Endodermal cell (in vitro differentiated cells): Measurements from ENCODE around the gene GAB2. TPM values are rescaled to one million over a fixed set of nuclear protein-coding genes. Genes with fewer than 3 reads are reported as not detected.

ENCODE experiments used
- DNase-seq: peaks from one replicate; pipeline ENCODE4 v3.0.0-alpha.2; 2017
- H3K27ac ChIP-seq: 2 replicates; pipeline ENCODE4 v1.5.1; 2013; ENCODE audit warnings: mild to moderate bottlenecking, low read depth, low read length, moderate library complexity
- H3K27me3 ChIP-seq: 2 replicates; pipeline ENCODE4 v1.6.1; 2013; ENCODE audit warnings: mild to moderate bottlenecking, low read length, moderate library complexity; ENCODE audit not compliant: insufficient read depth, control insufficient read depth, poor library complexity, severe bottlenecking
- H3K36me3 ChIP-seq: 2 replicates; pipeline ENCODE4 v1.7.0; 2013; ENCODE audit warnings: mild to moderate bottlenecking, low read length, moderate library complexity; ENCODE audit not compliant: control insufficient read depth, insufficient read depth
- H3K4me1 ChIP-seq: one replicate; pipeline ENCODE4 v1.7.0; 2013; ENCODE audit warnings: low read length; ENCODE audit not compliant: control insufficient read depth, insufficient read depth
- H3K4me3 ChIP-seq: 2 replicates; pipeline ENCODE4 v1.5.1; 2013; ENCODE audit warnings: mild to moderate bottlenecking, low read length, moderate library complexity
- H3K9ac ChIP-seq: 2 replicates; pipeline ENCODE4 v1.6.1; 2013; ENCODE audit warnings: mild to moderate bottlenecking, low read length, moderate library complexity; ENCODE audit not compliant: poor library complexity, severe bottlenecking; ENCODE audit errors: extremely low read depth
- H3K9me3 ChIP-seq: 2 replicates; pipeline ENCODE4 v1.6.1; 2013; ENCODE audit warnings: mild to moderate bottlenecking, low read length, moderate library complexity; ENCODE audit not compliant: control insufficient read depth
- H3K27ac Mint-ChIP-seq: 2 replicates; pipeline ENCODE4 v1.8.0; 2020; ENCODE audit warnings: mixed read lengths
- H3K27me3 Mint-ChIP-seq: 2 replicates; pipeline ENCODE4 v1.8.0; 2021; ENCODE audit warnings: mild to moderate bottlenecking, mixed read lengths; ENCODE audit not compliant: insufficient read depth
- H3K36me3 Mint-ChIP-seq: 2 replicates; pipeline ENCODE4 v1.8.0; 2020; ENCODE audit warnings: low read depth, mixed read lengths
- H3K4me1 Mint-ChIP-seq: 2 replicates; pipeline ENCODE4 v1.8.0; 2020; ENCODE audit warnings: mixed read lengths
- H3K4me3 Mint-ChIP-seq: 2 replicates; pipeline ENCODE4 v1.8.0; 2020; ENCODE audit warnings: mild to moderate bottlenecking, moderate library complexity, mixed read lengths
- H3K9me3 Mint-ChIP-seq: 2 replicates; pipeline ENCODE4 v1.8.0; 2020; ENCODE audit warnings: mild to moderate bottlenecking, mixed read lengths
- WGBS, 2 experiments: methylation state at CpG; one replicate each; pipeline versions ENCODE4 v1.1.5 to v1.1.7; 2013; ENCODE audit warnings: missing lambda C conversion rate in 2 of 2, mixed read lengths in 1 of 2; ENCODE audit not compliant: insufficient coverage in 1 of 2, insufficient read length in 1 of 2; 5-methylcytosine and 5-hydroxymethylcytosine counted together
- total RNA-seq, 2 donors: library from RNA; stranded (reverse); fragmentation: NEBNext Ultra II Directional in 1 of 2; extraction: Animal tissue kit (Norgen Biotek cat#: 25700) in 1 of 2; gene quantifications; 2 replicates in 1 of 2; 3 replicates in 1 of 2; pipeline ENCODE4 v1.2.1, GENCODE V29; 2021
- TF ChIP-seq, protein P1 (sequence below): fragments of 200-600 bp; sonication (generic); conservative IDR thresholded peaks from 2 replicates; pipeline ENCODE4 v1.5.0; 2021; ENCODE audit warnings: antibody characterized with exemption, mild to moderate bottlenecking

Gene GAB2
- total RNA-seq, 2 donors from 2014 or later = 26.9 to 62.8 TPM

DNA sequence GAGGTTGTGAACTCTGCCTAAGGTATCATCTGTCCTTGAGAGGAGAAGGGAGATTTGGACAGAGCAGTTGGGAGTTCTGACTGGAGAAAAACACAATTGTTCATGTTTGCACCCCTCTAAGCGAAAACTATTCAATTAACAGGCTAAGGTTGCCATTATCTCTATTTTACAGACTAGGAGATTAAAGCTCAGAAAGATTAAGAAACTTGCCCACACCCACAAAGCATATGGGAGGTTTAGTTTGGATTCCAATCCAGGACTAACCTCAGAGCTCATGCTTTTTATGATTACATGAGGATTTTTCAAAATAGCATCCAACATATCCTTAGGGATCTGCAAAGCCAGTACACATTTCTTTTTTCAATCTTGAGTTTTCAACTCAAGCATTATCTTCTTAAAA, 22.0 kb downstream of the GAB2 start:
- no peak for DNase-seq
- H3K4me3 Mint-ChIP-seq = no peak overlapping the region
- H3K27ac Mint-ChIP-seq = no peak overlapping the region
- H3K9ac ChIP-seq = no peak overlapping the region
- H3K9me3 ChIP-seq = no peaks in the 10 kb centered on the region
- 89% methylated on average over 1 of the region's 1 CpG; no CpG with 5 or more reads in 1 of the 2 experiments for WGBS, 2 experiments
- TF ChIP-seq, protein P1, sequence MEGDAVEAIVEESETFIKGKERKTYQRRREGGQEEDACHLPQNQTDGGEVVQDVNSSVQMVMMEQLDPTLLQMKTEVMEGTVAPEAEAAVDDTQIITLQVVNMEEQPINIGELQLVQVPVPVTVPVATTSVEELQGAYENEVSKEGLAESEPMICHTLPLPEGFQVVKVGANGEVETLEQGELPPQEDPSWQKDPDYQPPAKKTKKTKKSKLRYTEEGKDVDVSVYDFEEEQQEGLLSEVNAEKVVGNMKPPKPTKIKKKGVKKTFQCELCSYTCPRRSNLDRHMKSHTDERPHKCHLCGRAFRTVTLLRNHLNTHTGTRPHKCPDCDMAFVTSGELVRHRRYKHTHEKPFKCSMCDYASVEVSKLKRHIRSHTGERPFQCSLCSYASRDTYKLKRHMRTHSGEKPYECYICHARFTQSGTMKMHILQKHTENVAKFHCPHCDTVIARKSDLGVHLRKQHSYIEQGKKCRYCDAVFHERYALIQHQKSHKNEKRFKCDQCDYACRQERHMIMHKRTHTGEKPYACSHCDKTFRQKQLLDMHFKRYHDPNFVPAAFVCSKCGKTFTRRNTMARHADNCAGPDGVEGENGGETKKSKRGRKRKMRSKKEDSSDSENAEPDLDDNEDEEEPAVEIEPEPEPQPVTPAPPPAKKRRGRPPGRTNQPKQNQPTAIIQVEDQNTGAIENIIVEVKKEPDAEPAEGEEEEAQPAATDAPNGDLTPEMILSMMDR = no peak
- peaks cover 8% of the 10 kb centered on the region for H3K27me3 Mint-ChIP-seq
- peaks cover 54% of the 10 kb centered on the region for H3K4me1 Mint-ChIP-seq
- H3K27me3 ChIP-seq = no peaks in the 10 kb centered on the region
- H3K36me3 ChIP-seq = peaks cover 4% of the 10 kb centered on the region
- H3K4me3 ChIP-seq = no peak overlapping the region
- H3K9me3 Mint-ChIP-seq = no peaks in the 10 kb centered on the region
- no peak overlapping the region for H3K27ac ChIP-seq
- H3K36me3 Mint-ChIP-seq = peaks cover 8% of the 10 kb centered on the region
- H3K4me1 ChIP-seq = peaks cover 18% of the 10 kb centered on the region

DNA sequence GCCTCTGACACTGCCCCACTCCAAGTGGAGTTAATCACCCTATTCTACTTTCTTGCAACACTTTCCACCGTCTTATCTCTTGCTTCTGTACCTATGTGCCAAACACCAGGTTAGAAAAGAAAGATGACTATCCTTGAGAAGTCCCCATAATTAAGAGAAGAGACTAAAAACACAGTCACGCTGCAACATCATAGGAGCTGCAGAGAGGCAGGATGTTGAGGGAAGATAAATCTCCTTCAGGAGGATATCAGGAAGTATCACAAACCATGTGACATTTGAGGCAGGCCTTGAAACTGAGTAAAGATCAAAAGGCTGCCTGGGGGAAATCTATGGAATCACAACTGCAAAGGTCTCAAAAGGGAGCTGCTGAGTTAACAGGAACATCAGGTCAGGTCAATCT, 24.8 kb downstream of the GAB2 start:
- peaks cover 19% of the 10 kb centered on the region for H3K36me3 Mint-ChIP-seq

DNA sequence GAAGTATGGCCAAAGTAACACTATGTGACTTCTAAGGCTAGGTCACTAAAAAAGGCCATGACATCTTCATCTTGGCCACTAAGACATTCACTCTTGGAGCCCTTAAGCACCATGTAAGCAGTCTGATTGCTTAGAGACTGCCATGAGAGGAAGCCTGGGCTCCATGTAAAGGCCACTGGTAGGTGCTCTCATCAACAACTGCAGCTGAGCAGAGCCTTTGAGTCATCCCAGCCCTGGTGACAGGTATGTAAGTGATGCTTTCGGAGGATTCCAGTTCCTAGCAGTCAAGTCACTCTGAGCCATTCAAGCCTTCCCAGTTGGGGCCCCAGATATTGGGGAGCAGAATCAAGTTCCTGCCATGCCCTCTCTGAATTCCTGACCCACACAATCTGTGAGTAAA, 26.2 kb downstream of the GAB2 start:
- Mint-ChIP-seq H3K36me3 (peaks cover 28% of the 10 kb centered on the region), H3K27me3 (peaks cover 2% of the 10 kb centered on the region), H3K4me3 (no peak overlapping the region), H3K4me1 (peaks cover 26% of the 10 kb centered on the region), H3K9me3 (peaks cover 2% of the 10 kb centered on the region), H3K27ac (no peak overlapping the region)
- TF ChIP-seq, protein P1 = no peak
- Histone ChIP-seq H3K36me3 (peaks cover 24% of the 10 kb centered on the region), H3K4me1 (peaks cover 18% of the 10 kb centered on the region), H3K27me3 (no peaks in the 10 kb centered on the region), H3K4me3 (no peak overlapping the region), H3K27ac (no peak overlapping the region), H3K9ac (no peak overlapping the region), H3K9me3 (peaks cover 2% of the 10 kb centered on the region)
- WGBS, 2 experiments = 88 to 94% methylated on average over 1 of the region's 1 CpG
- no peak for DNase-seq

More for the DNA sequence above, 24.8 kb downstream of the GAB2 start:
- Mint-ChIP-seq H3K27ac (no peak overlapping the region), H3K4me3 (no peak overlapping the region), H3K9me3 (no peaks in the 10 kb centered on the region), H3K27me3 (peaks cover 4% of the 10 kb centered on the region), H3K4me1 (peaks cover 34% of the 10 kb centered on the region)
- TF ChIP-seq, protein P1 = no peak
- no peak overlapping the region for H3K9ac ChIP-seq
- H3K27me3 ChIP-seq = no peaks in the 10 kb centered on the region
- no peak overlapping the region for H3K27ac ChIP-seq
- 86 to 90% methylated on average over 2 of the region's 2 CpGs for WGBS, 2 experiments
- H3K4me3 ChIP-seq = no peak overlapping the region
- peaks cover 18% of the 10 kb centered on the region for H3K4me1 ChIP-seq
- H3K36me3 ChIP-seq = peaks cover 24% of the 10 kb centered on the region
- no peaks in the 10 kb centered on the region for H3K9me3 ChIP-seq
- no peak for DNase-seq
